Heart right ventricle (tissue), 16 donors: ENCODE results near the gene MT1M. TPM values are rescaled to one million over a fixed set of nuclear protein-coding genes. Genes with fewer than 3 reads are reported as not detected.
A peak's percentile ranks its signal among the peaks of the same experiment; 100 is the strongest.

ENCODE experiments used
- ATAC-seq, 8 donors: fragments of 200-7000 bp; cut with Tn5 transposase; one replicate each; pipeline ENCODE4 v1.9.1; 2020; ENCODE audit warnings: mild to moderate bottlenecking in 8 of 8, moderate library complexity in 8 of 8, moderate number of reproducible peaks in 1 of 8
- DNase-seq, 2 donors: peaks; one replicate each; pipeline ENCODE4 v3.0.0-alpha.2; 2020
- H3K27ac ChIP-seq, 10 donors: fragments of 200-600 bp; sonication (generic) in 2 of 10; one replicate each; pipeline versions ENCODE4 v1.5.0 to v1.8.0; 2020 to 2022; ENCODE audit warnings: mild to moderate bottlenecking in 3 of 10
- H3K27me3 ChIP-seq, 7 donors: fragments of 200-600 bp; one replicate each; pipeline ENCODE4 v1.8.0; 2021 to 2022; ENCODE audit warnings: mild to moderate bottlenecking in 2 of 7
- H3K36me3 ChIP-seq, 9 donors: fragments of 200-600 bp; sonication (generic) in 1 of 9; one replicate each; pipeline versions ENCODE4 v1.5.0 to v1.8.0; 2020 to 2022; ENCODE audit warnings: mild to moderate bottlenecking in 2 of 9
- H3K4me1 ChIP-seq, 9 donors: fragments of 200-600 bp; sonication (generic) in 1 of 9; one replicate each; pipeline versions ENCODE4 v1.5.0 to v1.8.0; 2020 to 2022; ENCODE audit warnings: mild to moderate bottlenecking in 4 of 9
- H3K4me3 ChIP-seq, 10 donors: fragments of 200-600 bp; sonication (generic) in 2 of 10; one replicate each; pipeline versions ENCODE4 v1.5.0 to v1.8.0; 2020 to 2022; ENCODE audit warnings: mild to moderate bottlenecking in 7 of 10, moderate library complexity in 2 of 10
- H3K9me3 ChIP-seq, 11 donors: fragments of 200-600 bp in 10 of 11; sonication (generic) in 2 of 11; one replicate each; pipeline versions ENCODE4 v1.5.0 to v1.8.0; 2013 to 2022; ENCODE audit warnings: mild to moderate bottlenecking in 2 of 11, control low read depth in 1 of 11, moderate library complexity in 1 of 11
- WGBS, 2 donors: extraction: QIAGEN DNeasy Blood & Tissue Kit; methylation state at CpG; one replicate each; pipeline ENCODE4 v1.1.7; 2013; ENCODE audit warnings: inconsistent platforms in 1 of 2; 5-methylcytosine and 5-hydroxymethylcytosine counted together
- intact Hi-C, 10 donors: fragments of 100-400 bp; cut with DNase I; formaldehyde crosslinking; loops; one replicate each; pipeline versions ENCODE4 v1.11.1 to v1.14.2; 2022
- polyA plus RNA-seq, 2 donors: library from polyadenylated mRNA; stranded (reverse); fragments of 200-250 nt; gene quantifications; one replicate each; pipeline ENCODE4 v1.2.3, GENCODE V29; 2013
- total RNA-seq, 10 donors: library from RNA; stranded (reverse); fragmentation: NEBNext Ultra II Directional in 3 of 10; extraction: Animal tissue kit (Norgen Biotek cat#: 25700) in 3 of 10; gene quantifications; one replicate each; pipeline versions ENCODE4 v1.2.1 to v1.2.4, GENCODE V29; 2021 to 2023
- TF ChIP-seq, protein P1 (sequence below), 9 donors: fragments of 200-600 bp; sonication (generic) in 2 of 9; IDR thresholded peaks; one replicate each; pipeline versions ENCODE4 v1.5.0 to v1.8.0; 2021 to 2022; ENCODE audit warnings: antibody characterized with exemption in 9 of 9, mild to moderate bottlenecking in 5 of 9, moderate library complexity in 1 of 9
- donor health status: Arrhythmogenic right ventricular cardiomyopathy.
- donor health status: ischemic (EF 13 %, LVEDD 7.1; RV severe dilation, severe dysfunction).
- donor health status: healthy with polysubstance abuse.
- donor health status: DM: no; HTN: yes; CAD: no.
- donor health status: DM: no; HTN: no; CAD: no.
- donor health status: ischemic (EF 25% LVEDD 6.9; RV normal size, moderate dysfunction).
- donor health status: ischemic (EF 25% LVEDD 5.7; RV mildly dilated, moderate dysfunction).
- donor health status: healthy.
- donor health status: DM: yes; HTN: yes; CAD: no.
- donor health status: Ischemic cardiomyopathy.
- donor health status: ischemic (EF 35%, LVEDD 5.7; RV mildly dilated, moderate dysfunction).
- donor health status: nonischemic (EF 11% LVEDD 7.7; RV severe dilation, severe dysfunction).
- donor health status: DM: yes; HTN: yes; CAD: no.
- donor health status: PGD.
- donor health status: ischemic (EF 29% LVEDD 5.4; RV normal size, mild dysfunction).
- donor health status: nonischemic (EF 23%, LVEDD 6.1; RV moderate dilation, normal function).

The MT1M gene
- total and polyA plus RNA-seq, 12 donors = 0.75 to 25.4 (median 2.9) TPM

- intact Hi-C loops = no loop called here
- Histone ChIP-seq H3K27ac (peak overlapping the region in 8 of 10 donors; percentile 27 to 84 (median 54)), H3K9me3 (no peaks in the 10 kb centered on the region), H3K4me1 (peaks cover 0 to 49% (median 31%) of the 10 kb centered on the region in 9 donors), H3K27me3 (peaks cover 0 to 28% (median 16%) of the 10 kb centered on the region in 7 donors), H3K36me3 (no peaks in the 10 kb centered on the region), H3K4me3 (no peak overlapping the region)
- ATAC-seq (no peak), DNase-seq (no peak)
- WGBS, 2 donors = 91% methylated on average over 3 of the region's 3 CpGs
- TF ChIP-seq, protein P1, sequence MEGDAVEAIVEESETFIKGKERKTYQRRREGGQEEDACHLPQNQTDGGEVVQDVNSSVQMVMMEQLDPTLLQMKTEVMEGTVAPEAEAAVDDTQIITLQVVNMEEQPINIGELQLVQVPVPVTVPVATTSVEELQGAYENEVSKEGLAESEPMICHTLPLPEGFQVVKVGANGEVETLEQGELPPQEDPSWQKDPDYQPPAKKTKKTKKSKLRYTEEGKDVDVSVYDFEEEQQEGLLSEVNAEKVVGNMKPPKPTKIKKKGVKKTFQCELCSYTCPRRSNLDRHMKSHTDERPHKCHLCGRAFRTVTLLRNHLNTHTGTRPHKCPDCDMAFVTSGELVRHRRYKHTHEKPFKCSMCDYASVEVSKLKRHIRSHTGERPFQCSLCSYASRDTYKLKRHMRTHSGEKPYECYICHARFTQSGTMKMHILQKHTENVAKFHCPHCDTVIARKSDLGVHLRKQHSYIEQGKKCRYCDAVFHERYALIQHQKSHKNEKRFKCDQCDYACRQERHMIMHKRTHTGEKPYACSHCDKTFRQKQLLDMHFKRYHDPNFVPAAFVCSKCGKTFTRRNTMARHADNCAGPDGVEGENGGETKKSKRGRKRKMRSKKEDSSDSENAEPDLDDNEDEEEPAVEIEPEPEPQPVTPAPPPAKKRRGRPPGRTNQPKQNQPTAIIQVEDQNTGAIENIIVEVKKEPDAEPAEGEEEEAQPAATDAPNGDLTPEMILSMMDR (IDR thresholded peaks at IDR 0.05) = no peak
Measured at GRCh38 chr16:56679078-56679730, 46.7 kb downstream of the MT1M start.

GRCh38 chr16:56679818-56680217 is 47.4 kb downstream of the MT1M start:
- intact Hi-C loops = loop anchor here in 7 of 10 donors (5.0 kb wide), 4 partner anchors 38 to 78 kb away; partner anchors contain the start of genes MT2A (in 4 of the 7) and MT1E (in 2 of the 7)
- peaks cover 0 to 55% (median 35%) of the 10 kb centered on the region in 9 donors for H3K4me1 ChIP-seq
- ATAC-seq = peak in 5 of 8 donors; percentile 20 to 58 (median 30)

DNA sequence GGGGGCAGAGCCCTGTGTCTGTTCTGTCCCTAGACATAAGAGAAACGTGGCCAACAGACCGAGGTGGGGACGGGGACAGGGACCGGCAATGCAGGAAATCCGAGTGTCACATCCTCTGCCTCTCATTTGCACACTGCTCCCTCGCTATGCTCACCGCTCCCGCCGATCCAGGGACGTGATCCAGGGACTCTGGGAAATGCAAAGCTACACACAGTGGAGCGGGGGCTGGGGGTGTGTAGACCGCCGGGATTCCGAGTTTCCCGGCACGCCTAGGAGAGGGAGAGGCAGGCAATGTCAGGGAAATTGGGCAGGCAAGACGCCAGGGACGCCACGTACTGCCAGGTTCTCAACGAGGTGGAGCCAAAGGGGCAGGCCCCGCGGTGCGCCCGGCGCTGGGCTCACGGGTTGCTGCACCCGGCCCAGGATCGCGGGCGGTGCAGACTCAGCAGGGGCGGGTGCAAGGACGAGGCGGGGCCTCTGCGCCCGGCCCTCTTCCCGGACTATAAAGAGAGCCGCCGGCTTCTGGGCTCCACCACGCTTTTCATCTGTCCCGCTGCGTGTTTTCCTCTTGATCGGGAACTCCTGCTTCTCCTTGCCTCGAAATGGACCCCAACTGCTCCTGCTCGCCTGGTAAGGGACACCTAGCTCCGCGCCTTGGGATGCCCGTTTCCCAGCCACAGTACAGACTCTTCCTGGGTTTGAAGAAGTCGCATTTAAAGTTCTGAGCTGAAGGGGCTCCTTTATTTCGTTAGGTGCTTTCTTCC is 49.7 kb downstream of the MT1M start, which contains the start of gene MT1X:
MT1X (plus strand) TSS at position 532 of the 764 bp plus-strand sequence; CDS start at position 603, 71 bp downstream.
- ATAC-seq = peak; percentile 93 to 99 (median 98)
- intact Hi-C loops = loop anchor here in 8 of 10 donors (1.0 to 5.0 kb wide), 7 partner anchors 40 to 80 kb away; partner anchors contain the start of genes MT2A (in 6 of the 8) and MT1E (in 2 of the 8)
- DNase-seq = peak; percentile 88 to 95
- H3K9me3 ChIP-seq = peaks cover 0 to 12% (median 0%) of the 10 kb centered on the region in 11 donors
- H3K27ac ChIP-seq = peak within 1 kb of the TSS; percentile 60 to 90 (median 82)
- no peaks in the 10 kb centered on the region for H3K36me3 ChIP-seq
- WGBS, 2 donors = 1% methylated on average over 49 of the region's 49 CpGs
- peaks cover 0 to 55% (median 28%) of the 10 kb centered on the region in 9 donors for H3K4me1 ChIP-seq
- H3K27me3 ChIP-seq = peaks cover 0 to under 1% (median 0%) of the 10 kb centered on the region in 7 donors
- TF ChIP-seq, protein P1 (IDR thresholded peaks at IDR 0.05) = no peak
- H3K4me3 ChIP-seq = peak within 1 kb of the TSS; percentile 37 to 71 (median 58)

More at GRCh38 chr16:56679818-56680217, 47.4 kb downstream of the MT1M start:
- peak in 1 of 2 donors; percentile 16 for DNase-seq
- TF ChIP-seq, protein P1 (IDR thresholded peaks at IDR 0.05) = no peak
- H3K4me3 ChIP-seq = no peak overlapping the region
- peaks cover 0 to 23% (median 15%) of the 10 kb centered on the region in 7 donors for H3K27me3 ChIP-seq
- peak overlapping the region in 8 of 10 donors; percentile 5 to 84 (median 54) for H3K27ac ChIP-seq
- H3K9me3 ChIP-seq = no peaks in the 10 kb centered on the region
- WGBS, 2 donors = 62 to 63% methylated on average over 6 of the region's 6 CpGs
- H3K36me3 ChIP-seq = no peaks in the 10 kb centered on the region
